ENCODE data around the gene THRAP3.
"Not testable (repeated sequence)": the region's sequence is repeated elsewhere in the genome, so short reads cannot be mapped to it uniquely, and the experiment has no call there.

THRAP3 gene, protein sequence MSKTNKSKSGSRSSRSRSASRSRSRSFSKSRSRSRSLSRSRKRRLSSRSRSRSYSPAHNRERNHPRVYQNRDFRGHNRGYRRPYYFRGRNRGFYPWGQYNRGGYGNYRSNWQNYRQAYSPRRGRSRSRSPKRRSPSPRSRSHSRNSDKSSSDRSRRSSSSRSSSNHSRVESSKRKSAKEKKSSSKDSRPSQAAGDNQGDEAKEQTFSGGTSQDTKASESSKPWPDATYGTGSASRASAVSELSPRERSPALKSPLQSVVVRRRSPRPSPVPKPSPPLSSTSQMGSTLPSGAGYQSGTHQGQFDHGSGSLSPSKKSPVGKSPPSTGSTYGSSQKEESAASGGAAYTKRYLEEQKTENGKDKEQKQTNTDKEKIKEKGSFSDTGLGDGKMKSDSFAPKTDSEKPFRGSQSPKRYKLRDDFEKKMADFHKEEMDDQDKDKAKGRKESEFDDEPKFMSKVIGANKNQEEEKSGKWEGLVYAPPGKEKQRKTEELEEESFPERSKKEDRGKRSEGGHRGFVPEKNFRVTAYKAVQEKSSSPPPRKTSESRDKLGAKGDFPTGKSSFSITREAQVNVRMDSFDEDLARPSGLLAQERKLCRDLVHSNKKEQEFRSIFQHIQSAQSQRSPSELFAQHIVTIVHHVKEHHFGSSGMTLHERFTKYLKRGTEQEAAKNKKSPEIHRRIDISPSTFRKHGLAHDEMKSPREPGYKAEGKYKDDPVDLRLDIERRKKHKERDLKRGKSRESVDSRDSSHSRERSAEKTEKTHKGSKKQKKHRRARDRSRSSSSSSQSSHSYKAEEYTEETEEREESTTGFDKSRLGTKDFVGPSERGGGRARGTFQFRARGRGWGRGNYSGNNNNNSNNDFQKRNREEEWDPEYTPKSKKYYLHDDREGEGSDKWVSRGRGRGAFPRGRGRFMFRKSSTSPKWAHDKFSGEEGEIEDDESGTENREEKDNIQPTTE

GRCh38 chr1:36223996-36224536, at the start of gene THRAP3:
THRAP3 (plus strand) TSS chr1:36224443; CDS start chr1:36282564, 58,121 bp downstream.
- DNase-seq = peak; percentile 99

DNA sequence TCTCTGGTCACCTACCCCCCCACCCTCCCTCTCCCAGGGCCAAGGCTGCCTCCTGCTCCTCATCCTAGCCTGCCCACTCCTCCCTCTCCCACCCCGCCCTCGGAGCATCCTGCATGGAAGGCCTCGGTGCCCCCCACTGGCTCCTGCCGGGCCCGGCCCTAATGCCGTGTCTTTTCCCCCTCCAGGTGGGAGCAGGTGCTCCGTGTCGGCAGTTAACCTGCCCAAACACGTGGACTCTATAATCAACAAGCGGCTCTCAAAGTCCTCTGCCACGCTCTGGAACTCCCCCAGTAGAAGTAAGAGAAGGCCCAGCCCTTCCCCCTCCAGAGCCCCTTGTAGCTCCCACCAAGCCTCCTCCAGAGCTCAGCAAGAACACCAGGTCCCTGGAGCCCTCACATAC, 49.5 kb upstream of the THRAP3 start:
- DNase-seq = no peak

GRCh38 chr1:36175137-36176095, 48.8 kb upstream of the THRAP3 start:
- no peak for DNase-seq

DNA sequence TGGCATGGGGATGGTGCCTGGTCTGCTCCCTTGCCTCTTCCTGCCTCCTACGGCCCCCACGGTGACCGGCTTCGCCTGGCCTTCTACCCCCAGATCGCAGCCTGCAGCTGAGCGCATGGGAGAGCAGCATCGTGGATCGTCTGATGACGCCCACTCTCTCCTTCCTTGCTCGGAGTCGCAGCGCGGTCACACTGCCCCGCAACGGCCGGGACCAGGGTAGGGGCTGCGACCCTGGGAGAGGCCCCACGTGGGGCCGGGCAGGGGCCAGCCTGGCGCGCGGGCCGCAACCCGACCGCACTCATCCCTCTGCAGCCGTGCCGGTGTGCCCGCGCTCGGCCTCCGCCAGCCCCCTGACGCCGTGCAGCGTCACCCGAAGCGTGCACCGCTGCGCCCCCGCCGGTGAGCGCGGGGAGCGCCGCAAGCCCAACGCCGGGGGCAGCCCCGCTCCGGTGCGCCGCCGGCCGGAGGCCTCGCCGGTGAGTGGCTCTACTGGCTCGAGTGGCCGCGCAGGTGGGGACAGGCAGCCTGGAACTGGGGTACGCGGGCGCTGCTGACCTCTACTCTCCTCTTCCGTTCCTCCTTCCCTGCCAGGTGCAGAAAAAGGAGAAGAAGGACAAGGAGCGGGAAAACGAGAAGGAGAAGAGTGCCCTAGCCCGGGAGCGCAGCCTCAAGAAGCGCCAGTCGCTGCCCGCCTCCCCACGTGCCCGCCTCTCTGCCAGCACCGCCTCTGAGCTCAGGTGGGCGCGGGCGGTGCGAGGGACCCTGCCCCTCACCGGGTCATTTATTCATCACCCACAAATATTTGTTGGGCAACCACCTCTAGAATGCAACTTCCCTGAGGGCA, 47.9 kb upstream of the THRAP3 start:
- no peak for DNase-seq

GRCh38 chr1:36177589-36178431, 46.4 kb upstream of the THRAP3 start:
- DNase-seq = no peak

DNA sequence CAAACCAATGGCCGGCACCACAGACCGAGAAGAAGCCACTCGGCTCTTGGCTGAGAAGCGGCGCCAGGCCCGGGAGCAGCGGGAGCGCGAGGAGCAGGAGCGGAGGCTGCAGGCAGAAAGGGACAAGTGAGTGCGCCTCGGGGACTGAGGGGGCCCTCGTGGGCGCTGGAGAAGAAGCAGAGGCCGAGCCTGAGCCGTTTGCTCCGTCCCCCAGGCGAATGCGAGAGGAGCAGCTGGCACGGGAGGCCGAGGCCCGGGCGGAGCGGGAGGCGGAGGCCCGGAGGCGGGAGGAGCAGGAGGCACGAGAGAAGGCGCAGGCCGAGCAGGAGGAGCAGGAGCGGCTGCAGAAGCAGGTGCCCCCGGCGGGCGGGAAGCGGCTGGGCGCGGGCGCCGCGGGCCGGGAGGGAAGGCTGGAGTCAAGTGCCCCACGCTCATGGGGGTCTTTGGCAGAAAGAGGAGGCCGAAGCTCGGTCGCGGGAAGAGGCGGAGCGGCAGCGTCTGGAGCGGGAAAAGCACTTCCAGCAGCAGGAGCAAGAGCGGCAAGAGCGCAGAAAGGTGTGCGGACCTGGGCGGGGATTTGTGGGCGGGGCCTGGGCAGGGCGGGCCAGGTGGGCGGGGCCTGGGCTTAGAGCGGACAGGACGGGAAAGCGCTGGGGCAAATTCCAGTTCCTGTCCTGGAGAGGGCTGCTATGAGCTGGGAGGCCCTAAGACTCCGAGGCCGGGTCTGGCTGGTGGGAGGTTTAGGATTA, 45.6 kb upstream of the THRAP3 start:
- DNase-seq = no peak

DNA sequence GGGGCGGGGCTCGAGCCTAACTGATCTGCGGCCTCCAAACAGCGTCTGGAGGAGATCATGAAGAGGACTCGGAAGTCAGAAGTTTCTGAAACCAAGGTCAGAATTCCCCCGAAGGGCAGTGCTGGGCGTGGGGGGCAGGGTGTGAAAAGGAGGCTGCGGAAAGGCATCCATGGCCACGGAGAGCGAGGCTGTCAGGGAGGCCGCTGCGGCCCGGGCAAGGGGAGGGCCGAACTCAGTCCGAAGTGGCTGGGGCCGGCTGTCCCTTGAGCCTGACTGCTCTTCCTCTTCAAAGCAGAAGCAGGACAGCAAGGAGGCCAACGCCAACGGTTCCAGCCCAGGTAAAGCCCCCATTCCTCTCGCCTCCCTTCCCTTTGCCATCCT, 45.0 kb upstream of the THRAP3 start:
- DNase-seq = no peak

- no peak for DNase-seq
Observed at GRCh38 chr1:36182734-36183133, 41.5 kb upstream of the THRAP3 start.

GRCh38 chr1:36183309-36183856, 40.9 kb upstream of the THRAP3 start:
- no peak for DNase-seq

- DNase-seq = peak; percentile 77 to 85
Observed at GRCh38 chr1:36187800-36188593, 36.2 kb upstream of the THRAP3 start.

DNA sequence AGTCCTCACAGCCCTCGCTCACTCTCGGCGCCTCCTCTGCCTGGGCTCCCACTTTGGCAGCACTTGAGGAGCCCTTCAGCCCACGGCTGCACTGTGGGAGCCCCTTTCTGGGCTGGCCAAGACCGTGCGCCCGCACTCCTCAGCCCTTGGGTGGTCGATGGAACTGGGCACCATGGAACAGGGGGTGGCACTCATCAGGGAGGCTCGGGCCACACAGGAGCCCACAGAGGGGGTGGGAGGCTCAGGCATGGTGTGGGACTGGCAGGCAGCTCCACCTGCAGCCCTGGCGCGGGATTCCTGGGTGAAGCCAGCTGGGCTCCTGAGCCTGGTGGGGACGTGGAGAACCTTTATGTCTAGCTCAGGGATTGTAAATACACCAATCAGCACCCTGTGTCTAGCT, 27.4 kb upstream of the THRAP3 start:
- DNase-seq = not testable (repeated sequence)

DNA sequence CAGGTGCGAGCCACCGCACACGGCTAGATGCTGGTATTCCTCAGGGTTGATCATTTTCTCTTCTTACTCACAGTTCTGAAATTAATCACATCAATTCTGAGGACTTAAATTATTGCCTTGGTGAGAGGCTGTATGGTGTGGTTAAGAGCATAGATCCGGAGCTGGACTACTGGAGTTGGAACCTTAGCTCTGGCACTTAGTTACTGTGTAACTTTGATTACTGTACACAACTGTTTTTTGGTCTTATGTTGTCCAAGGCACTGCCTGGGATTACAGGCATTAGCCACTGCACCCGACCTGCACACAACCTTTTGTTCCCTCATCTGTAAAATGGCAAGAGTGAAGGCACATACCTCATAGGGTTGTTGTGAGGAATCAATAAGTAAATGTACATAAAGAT, 25.6 kb upstream of the THRAP3 start:
- no peak for DNase-seq

DNA sequence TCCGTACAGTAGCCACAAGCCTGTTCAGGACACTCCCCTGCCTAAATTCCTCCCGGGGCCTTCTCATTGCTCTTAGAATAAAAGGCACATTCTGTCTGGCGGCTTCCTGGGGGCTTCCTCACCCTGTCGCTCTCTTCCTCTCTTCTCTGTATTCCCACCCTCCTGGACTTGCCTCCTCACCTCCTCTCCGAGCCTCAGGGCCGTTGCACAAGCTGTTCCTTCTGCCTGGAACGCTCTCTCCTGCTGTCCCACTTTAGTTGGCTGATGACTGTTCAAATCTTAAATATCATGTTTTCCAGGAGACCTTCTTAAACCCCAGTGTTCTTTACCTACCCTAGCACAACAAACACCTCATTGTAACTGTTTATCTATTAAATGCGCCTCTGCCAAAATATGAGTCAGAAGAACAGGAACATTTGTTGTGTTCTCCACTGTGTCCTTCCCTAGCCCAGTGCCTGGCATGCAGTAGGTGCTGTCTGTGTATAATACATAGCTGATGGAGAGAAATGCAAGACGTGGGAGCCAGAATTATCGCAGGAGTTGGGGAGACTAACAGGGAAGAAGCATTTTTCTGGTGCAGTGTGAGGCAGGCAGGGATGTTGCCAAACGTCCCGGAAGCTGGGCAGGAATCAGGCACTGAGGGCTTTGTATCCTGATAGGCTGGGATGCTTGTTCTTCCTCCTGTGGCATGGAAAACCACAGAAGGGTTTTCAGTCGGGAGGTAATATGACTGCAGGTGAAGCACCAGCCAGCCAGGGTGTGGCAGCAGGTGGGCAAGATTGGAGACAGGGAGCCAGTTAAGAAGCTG, 24.1 kb upstream of the THRAP3 start:
- no peak for DNase-seq

GRCh38 chr1:36203027-36203553, 21.2 kb upstream of the THRAP3 start:
- DNase-seq = no peak

GRCh38 chr1:36203554-36204346, 20.5 kb upstream of the THRAP3 start:
- DNase-seq = no peak

- no peak for DNase-seq
Observed at GRCh38 chr1:36204347-36204909, 19.8 kb upstream of the THRAP3 start.

Measured in activated CD4-positive, alpha-beta T cell treated with anti-CD3 and anti-CD28 coated beads, Interleukin-2, amount 50 U/mL, for 48 hours (primary cell).